Measurements from ENCODE around the gene FADS2.

DNA sequence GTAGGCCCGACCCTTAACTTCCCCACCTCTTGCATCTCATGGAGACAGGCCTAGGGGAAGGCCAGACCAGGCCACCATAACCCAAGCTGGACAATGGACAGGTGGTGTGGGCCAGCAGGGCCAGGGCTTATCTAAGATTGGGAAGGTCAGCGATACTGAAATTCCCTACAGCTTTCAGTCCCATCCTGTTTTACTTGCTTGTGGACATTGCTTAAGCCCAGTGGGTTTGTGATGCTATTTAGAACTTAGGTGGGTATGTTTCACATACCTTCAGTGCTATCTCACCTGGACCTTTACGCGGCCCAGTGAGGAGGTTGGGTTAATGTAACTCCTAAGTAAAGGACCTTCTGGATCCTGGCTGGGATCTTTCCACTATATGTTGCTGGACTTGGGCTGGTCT, 1.7 kb downstream of the FADS2 start:
- TF ChIP-seq, protein P1, sequence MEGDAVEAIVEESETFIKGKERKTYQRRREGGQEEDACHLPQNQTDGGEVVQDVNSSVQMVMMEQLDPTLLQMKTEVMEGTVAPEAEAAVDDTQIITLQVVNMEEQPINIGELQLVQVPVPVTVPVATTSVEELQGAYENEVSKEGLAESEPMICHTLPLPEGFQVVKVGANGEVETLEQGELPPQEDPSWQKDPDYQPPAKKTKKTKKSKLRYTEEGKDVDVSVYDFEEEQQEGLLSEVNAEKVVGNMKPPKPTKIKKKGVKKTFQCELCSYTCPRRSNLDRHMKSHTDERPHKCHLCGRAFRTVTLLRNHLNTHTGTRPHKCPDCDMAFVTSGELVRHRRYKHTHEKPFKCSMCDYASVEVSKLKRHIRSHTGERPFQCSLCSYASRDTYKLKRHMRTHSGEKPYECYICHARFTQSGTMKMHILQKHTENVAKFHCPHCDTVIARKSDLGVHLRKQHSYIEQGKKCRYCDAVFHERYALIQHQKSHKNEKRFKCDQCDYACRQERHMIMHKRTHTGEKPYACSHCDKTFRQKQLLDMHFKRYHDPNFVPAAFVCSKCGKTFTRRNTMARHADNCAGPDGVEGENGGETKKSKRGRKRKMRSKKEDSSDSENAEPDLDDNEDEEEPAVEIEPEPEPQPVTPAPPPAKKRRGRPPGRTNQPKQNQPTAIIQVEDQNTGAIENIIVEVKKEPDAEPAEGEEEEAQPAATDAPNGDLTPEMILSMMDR (IDR thresholded peaks at IDR 0.05), result no peak
- TF ChIP-seq POLR2A (IDR thresholded peaks at IDR 0.05), result no peak
